Activated CD8-positive, alpha-beta memory T cell treated with anti-CD3 and anti-CD28 coated beads, Interleukin-2, amount 50 U/mL, for 24 hours (primary cell): ENCODE results near the gene RASIP1.
"Not testable (repeated sequence)": the region's sequence is repeated elsewhere in the genome, so short reads cannot be mapped to it uniquely, and the experiment has no call there.

Source experiments
- DNase-seq: peaks from one replicate; pipeline ENCODE4 v3.0.0-alpha.2; 2020; ENCODE audit errors: extremely low read depth

RASIP1 gene, protein sequence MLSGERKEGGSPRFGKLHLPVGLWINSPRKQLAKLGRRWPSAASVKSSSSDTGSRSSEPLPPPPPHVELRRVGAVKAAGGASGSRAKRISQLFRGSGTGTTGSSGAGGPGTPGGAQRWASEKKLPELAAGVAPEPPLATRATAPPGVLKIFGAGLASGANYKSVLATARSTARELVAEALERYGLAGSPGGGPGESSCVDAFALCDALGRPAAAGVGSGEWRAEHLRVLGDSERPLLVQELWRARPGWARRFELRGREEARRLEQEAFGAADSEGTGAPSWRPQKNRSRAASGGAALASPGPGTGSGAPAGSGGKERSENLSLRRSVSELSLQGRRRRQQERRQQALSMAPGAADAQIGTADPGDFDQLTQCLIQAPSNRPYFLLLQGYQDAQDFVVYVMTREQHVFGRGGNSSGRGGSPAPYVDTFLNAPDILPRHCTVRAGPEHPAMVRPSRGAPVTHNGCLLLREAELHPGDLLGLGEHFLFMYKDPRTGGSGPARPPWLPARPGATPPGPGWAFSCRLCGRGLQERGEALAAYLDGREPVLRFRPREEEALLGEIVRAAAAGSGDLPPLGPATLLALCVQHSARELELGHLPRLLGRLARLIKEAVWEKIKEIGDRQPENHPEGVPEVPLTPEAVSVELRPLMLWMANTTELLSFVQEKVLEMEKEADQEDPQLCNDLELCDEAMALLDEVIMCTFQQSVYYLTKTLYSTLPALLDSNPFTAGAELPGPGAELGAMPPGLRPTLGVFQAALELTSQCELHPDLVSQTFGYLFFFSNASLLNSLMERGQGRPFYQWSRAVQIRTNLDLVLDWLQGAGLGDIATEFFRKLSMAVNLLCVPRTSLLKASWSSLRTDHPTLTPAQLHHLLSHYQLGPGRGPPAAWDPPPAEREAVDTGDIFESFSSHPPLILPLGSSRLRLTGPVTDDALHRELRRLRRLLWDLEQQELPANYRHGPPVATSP

GRCh38 chr19:48740164-48740972, at the start of gene RASIP1:
Gene RASIP1, minus strand, starts transcription at chr19:48740610. Its CDS starts 328 bp downstream, at chr19:48740282.
- DNase-seq = no peak

GRCh38 chr19:48787331-48787730, 46.9 kb upstream of the RASIP1 start:
- DNase-seq = not testable (repeated sequence)

GRCh38 chr19:48786422-48786821, 46.0 kb upstream of the RASIP1 start:
- not testable (repeated sequence) for DNase-seq

DNA sequence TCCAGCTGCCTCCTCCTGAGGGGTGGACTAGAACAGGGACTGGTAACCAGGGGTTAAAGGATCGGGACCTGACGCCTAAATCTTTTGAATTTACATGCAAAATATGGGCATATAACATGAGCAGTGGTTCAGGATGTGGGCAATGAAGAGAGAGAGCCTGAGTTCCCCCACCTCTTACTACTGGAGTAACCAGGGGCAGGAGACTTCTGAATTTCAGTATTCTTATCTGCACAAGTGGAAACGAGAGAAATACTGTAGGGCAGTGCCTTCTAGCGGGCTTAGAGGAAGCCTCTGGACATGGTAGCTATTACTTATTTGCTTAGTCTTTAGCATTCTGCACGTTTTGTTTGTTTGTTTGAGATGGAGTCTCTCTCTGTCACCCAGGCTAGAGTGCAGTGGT, 44.1 kb upstream of the RASIP1 start:
- DNase-seq = no peak

DNA sequence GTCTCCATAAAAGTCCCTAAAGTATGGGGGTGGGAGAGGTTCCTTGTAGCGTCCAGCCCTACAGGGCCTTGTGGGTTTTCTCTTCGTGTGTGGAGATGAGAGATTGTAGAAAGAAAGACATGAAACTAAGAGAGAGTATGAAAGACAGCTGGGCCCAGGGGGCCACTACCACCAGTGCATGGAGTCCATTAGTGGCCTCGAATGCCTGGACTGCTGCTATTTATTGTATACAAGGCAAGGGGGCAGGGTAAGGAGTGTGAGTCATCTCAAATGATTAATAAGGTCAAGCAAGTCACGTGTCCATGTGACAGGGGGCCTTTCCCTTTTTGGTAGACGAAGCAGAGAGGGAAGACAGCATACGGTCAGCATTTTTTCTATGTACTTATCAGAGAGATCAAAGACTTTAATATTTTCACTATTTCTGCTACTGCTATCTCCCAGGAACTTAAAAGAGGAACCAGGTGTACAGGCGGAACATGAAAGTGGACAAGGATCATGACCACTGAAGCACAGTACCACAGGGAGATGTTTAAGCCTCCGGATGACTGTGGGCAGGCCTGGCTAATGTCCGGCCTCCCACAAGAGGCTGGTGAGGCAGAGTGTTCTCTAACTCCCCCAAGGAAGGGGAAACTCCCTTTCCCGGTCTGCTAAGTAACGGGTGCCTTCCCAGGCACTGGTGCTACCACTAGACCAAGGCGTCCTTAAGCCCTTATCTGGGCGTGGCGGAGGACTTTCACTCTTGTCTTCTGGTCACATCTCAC, 40.4 kb upstream of the RASIP1 start:
- no peak for DNase-seq

DNA sequence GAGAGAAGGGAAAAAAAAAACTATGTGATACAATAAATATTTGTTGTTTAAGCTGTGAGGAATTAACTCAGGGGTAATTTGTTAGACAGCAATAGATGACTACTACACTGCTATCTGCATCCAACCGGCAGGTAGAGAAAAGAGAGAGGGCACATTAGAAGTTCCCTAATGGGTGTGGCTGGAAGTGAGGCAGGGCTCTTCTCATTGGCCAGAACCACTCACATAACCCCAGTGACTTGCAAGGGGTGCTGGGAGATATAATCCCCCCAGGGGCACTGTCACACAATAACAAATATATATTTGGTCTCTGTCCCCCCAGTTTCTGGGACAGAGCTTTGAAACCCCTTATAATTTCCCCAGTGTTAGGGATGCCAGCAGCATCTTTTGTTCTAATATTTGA, 39.2 kb upstream of the RASIP1 start:
- no peak for DNase-seq

- DNase-seq = no peak
Measured at GRCh38 chr19:48777720-48778119, 37.3 kb upstream of the RASIP1 start.

DNA sequence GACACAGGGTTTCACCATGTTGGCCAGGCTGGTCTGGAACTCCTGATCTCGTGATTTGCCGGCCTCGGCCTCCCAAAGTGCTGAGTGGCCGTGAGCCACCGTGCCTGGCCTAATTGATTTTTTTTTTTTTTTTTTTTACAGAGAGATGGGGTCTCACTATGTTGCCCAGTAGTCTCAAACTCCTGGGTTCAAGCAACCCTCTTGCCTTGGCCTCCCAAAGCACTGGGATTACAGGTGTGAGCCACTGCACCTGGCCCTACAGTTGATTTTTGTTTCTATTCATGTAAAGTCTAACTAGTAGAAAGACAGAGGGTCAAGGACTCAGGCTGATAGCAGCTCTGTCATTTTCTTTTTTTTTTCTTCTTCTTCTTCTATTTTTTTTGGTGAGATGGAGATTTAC, 36.7 kb upstream of the RASIP1 start:
- DNase-seq = no peak

DNA sequence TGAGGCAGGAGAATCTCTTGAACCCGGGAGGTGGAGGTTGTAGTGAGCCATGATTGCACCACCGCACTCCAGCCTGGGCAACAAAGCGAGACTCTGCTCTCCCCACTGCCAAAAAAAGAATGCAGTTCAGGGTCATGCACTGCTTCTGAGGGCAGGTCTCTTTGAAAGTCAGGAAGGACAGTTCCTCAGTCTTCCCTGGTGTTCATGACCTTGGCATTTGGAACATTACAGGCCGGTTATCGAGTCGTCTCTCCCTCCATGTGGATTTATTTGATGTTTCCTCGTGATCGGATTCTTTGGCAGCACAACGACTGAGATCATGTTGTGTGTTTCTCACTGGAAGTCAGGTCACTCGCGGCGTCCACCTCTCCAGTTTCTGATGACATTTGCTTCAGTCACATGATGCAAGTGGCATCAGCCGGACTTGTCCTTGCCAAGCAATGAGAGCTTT, 32.1 kb upstream of the RASIP1 start:
- no peak for DNase-seq

DNA sequence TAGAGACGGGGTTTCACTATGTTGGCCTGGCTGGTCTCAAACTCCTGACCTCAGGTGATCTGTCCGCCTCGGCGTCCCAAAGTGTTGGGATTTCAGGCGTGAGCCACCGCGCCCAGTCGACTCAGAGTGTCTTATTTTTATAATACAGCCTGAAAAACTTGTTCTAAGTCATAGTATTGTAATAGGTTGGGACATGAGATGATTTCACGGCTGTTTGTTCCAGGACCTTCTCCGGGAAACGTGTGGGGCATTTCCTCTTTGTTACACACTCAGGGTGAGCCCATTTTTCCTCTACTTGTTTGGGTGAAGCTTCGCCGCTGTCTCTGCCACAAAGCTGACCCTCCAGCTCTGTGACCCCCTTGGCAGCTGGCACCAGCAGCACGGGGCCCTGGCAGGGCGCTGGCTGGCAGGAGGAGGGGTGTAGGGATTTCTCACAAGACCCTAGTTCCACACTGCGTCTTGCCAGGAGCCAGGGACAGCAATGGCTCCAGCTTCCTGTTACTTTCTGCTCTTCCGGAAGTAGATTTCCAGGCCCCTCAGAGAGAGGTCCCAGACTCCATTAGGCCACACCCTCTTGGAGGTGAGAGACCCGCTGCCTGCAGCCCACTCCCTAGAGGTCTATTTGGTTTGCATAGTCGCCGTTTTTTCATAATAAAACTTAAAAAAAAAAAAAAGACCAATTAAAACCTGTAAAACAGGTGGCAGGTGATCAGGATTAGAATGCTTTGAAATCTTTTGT, 30.5 kb upstream of the RASIP1 start:
- DNase-seq = no peak

GRCh38 chr19:48770266-48770665, 29.9 kb upstream of the RASIP1 start:
- DNase-seq = no peak

- no peak for DNase-seq
Measured at GRCh38 chr19:48768994-48769713, 28.7 kb upstream of the RASIP1 start.

- not testable (repeated sequence) for DNase-seq
Measured at GRCh38 chr19:48768171-48768753, 27.9 kb upstream of the RASIP1 start.

DNA sequence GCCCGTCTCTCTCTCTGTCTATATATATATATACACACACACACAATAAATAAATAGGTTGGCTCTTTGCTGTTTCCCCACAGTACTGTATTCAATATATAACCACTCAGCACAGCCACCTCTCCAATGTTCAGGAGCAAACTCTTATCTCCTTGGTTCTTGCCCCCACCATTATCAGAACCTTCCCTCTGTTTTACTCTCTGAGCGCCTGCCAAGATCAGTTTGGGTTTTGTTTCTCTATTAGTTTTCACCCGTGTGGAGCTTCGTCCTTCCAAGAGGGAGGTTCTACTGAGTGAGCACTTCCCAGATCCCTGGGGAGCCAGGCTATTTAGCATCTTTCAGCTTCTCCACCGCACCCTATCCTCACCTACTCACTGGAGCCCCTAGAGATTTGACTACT, 25.4 kb upstream of the RASIP1 start:
- not testable (repeated sequence) for DNase-seq

DNA sequence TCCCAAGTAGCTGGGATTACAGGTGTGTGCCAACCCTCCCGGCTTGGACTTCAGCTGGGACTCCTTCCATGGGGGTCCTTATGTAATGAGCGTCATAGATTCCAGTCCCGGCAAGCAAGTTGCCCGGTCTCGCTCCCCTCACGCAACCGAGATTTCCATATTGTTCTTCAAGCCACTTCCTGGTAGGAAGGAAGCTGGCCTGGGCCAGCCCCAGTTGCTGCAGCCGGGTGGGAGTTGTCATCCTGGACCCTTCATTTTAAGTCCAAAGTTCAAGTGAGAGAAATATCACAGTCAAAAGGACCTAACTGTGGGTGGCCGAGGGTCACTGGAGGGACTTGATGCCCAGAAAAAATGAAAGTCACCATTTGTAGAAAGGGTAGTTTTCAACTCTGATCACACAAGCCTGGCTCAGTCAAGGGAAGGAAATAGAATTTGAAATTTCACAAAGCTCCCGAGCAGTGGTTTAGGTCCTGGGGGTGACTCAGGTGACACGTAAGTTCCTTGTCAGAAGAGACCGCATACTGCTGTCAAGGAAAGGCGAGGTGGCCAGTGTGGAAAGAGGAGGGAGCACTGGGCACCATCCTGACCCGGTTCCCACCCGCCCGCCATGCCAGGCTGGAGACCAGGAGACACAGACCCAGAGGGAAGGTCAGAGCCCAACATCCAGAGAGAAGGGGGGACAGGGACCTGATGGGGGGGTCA, 20.2 kb upstream of the RASIP1 start:
- no peak for DNase-seq

GRCh38 chr19:48757741-48758144, 17.3 kb upstream of the RASIP1 start:
- DNase-seq = no peak

GRCh38 chr19:48757089-48757675, 16.8 kb upstream of the RASIP1 start:
- DNase-seq = no peak

- no peak for DNase-seq
Measured at GRCh38 chr19:48756686-48757085, 16.3 kb upstream of the RASIP1 start.
